Transverse colon (tissue), 4 donors: ENCODE data around the gene ELFN1. TPM values are rescaled to one million over a fixed set of nuclear protein-coding genes. Genes with fewer than 3 reads are reported as not detected.

Experiments used
- DNase-seq: peaks from one replicate; pipeline ENCODE4 v3.0.0-alpha.2; 2019
- H3K27ac ChIP-seq, 4 donors: fragments of 200-600 bp; sonication (generic); 2 replicates each; pipeline ENCODE4 v1.5.1; 2016 to 2018; ENCODE audit warnings: inconsistent platforms in 4 of 4
- H3K27me3 ChIP-seq: fragments of 200-600 bp; sonication (generic); 2 replicates; pipeline ENCODE4 v1.5.1; 2017; ENCODE audit warnings: inconsistent platforms
- H3K36me3 ChIP-seq, 4 donors: fragments of 200-600 bp; sonication (generic); 2 replicates each; pipeline ENCODE4 v1.5.1; 2017 to 2019; ENCODE audit warnings: inconsistent platforms in 4 of 4
- H3K4me1 ChIP-seq, 4 donors: fragments of 200-600 bp; sonication (generic); 2 replicates each; pipeline ENCODE4 v1.5.1; 2017 to 2020; ENCODE audit warnings: inconsistent platforms in 4 of 4
- H3K4me3 ChIP-seq, 4 donors: fragments of 200-600 bp; sonication (generic); 1 replicate in 1 of 4; 2 replicates in 3 of 4; pipeline versions ENCODE4 v1.5.1 to v1.6.1; 2017 to 2019; ENCODE audit warnings: inconsistent platforms in 4 of 4
- H3K9me3 ChIP-seq, 2 donors: fragments of 200-600 bp; sonication (generic); 2 replicates each; pipeline ENCODE4 v1.5.1; 2017 to 2019; ENCODE audit warnings: inconsistent platforms in 2 of 2
- EP300 ChIP-seq: sonication (generic); formaldehyde crosslinking; IDR thresholded peaks from one replicate; pipeline ENCODE4 v1.6.1; 2017; ENCODE audit warnings: antibody characterized with exemption, low read depth
- POLR2A ChIP-seq: fragments of 450-650 bp; IDR thresholded peaks from one replicate; pipeline ENCODE4 v1.6.1; 2016; ENCODE audit warnings: antibody characterized with exemption, mild to moderate bottlenecking, moderate library complexity
- POLR2AphosphoS5 ChIP-seq, 3 donors: sonication (generic); formaldehyde crosslinking; IDR thresholded peaks; one replicate each; pipeline ENCODE4 v1.6.1; 2016; ENCODE audit warnings: antibody characterized with exemption in 3 of 3
- WGBS, 2 donors: methylation state at CpG; one replicate each; pipeline ENCODE4 v1.1.5; 2018; ENCODE audit warnings: low coverage in 1 of 2; 5-methylcytosine and 5-hydroxymethylcytosine counted together
- in situ Hi-C, 4 donors: fragments of 200-750 bp; cut with MboI; loops; one replicate each; pipeline versions ENCODE4 v1.15.0 to v1.15.1; 2017; ENCODE audit warnings: low sequenced_read_pairs in 3 of 4, low pct_ligation_motif_present in 1 of 4, low pct_unique_long_range_greater_than_20kb in 1 of 4
- intact Hi-C: fragments of 100-400 bp; cut with DNase I; formaldehyde crosslinking; loops from one replicate; pipeline ENCODE4 v1.15.1; 2023; ENCODE audit warnings: low total_unique reads
- total RNA-seq, 4 donors: library from RNA; depleted of rRNA; stranded (reverse); fragments of >200 nt; gene quantifications; one replicate each; pipeline ENCODE4 v1.1.0, GENCODE V29; 2016
- TF ChIP-seq, protein P1 (sequence below), 5 experiments: fragments of 200-600 bp in 3 of 5; fragments of 450-650 bp in 2 of 5; sonication (generic) in 3 of 5; IDR thresholded peaks; 1 replicate in 2 of 5; 2 replicates in 3 of 5; pipeline ENCODE4 v1.5.1; 2016 to 2017; ENCODE audit warnings: antibody characterized with exemption in 5 of 5, inconsistent platforms in 3 of 5, mild to moderate bottlenecking in 2 of 5, moderate library complexity in 1 of 5

The ELFN1 gene
- under 1 TPM in 3 of 4 donors, not detected in 1; 0.14 to 0.60 (median 0.32) TPM for total RNA-seq

DNA sequence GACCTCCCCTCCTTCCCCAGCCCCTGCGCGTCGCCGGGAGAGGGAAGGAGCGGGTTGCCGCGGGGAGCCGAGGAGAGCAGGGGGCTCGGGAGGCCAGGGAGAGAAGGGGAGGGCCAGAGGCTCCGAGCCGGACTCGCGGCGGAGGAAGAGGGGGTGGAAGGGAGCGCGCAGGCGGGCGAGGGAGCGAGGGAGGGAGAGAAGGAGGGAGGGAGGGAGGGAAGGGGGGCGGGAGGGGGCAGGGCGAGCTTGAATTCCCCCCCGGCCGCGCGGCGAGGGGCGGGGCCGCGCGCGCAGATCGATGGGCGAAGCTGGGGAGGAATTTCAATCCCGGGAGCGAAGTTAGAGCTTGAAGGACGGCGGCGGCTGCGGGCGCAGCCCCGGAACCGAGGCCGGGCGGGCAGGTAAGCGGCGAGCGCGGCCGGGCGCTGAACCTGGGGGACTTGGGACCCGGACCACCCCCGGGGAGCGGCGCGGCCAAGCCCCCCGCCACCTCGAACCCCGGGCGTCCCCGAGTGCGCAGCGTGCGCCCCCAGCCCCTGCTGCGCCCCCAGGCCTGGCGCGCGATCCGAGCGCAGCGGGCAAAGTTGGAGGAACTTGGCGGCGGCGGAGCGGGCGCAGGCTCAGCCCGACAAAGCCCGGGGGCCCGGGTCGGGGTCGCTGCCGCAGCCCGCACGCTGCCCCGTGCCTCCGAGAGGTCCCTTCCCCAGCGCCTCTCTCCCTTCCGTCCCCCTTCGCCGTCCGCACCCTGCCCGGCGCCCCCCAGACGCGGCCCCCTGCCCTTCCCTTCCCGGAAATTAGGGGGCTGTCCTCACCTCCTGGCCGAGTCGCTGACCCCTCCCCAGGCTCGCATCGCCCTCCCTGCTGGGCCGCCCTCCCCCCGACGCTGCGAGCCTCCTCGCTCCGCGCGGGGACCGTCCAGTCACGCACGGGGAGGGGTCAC is at the start of gene ELFN1:
Gene ELFN1 (plus strand): TSS at position 324 of the 940 bp plus-strand sequence. CDS start 74,320 bp downstream, outside the sequence.
- in situ Hi-C loops, result loop anchor here in 2 of 4 donors (25.0 kb wide), 1 partner anchor 542 kb away; no protein-coding TSS in a partner anchor
- WGBS, 2 donors, result 1% methylated on average over 51 of the region's 110 CpGs; no CpG with 5 or more reads in 1 of the 2 donors

DNA sequence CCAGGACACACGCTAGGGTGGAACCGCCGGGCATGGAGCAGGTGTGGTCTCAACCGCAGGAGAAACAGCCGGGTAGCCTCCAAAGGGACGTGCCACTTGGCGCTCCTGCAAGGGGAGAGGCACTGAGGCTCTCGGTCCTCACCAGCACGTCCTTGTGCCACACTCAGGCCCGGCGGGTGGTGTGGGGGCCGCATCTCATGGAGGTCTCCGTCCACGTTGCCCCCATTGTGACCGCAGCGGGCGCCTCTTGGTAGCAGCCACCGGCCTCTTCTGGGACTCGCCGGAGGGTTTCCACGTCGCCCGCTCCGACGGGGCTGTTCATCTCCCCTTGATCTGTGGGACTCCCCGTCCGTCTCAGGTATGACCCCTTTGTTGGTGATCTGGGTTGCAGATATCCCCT is 49.2 kb upstream of the ELFN1 start:
- no peaks in the 10 kb centered on the region for H3K36me3 ChIP-seq
- no peak for DNase-seq
- no peak overlapping the region for H3K4me3 ChIP-seq
- TF ChIP-seq POLR2AphosphoS5 (IDR thresholded peaks at IDR 0.05) (no peak), POLR2A (no peak), EP300 (no peak)
- TF ChIP-seq, protein P1, sequence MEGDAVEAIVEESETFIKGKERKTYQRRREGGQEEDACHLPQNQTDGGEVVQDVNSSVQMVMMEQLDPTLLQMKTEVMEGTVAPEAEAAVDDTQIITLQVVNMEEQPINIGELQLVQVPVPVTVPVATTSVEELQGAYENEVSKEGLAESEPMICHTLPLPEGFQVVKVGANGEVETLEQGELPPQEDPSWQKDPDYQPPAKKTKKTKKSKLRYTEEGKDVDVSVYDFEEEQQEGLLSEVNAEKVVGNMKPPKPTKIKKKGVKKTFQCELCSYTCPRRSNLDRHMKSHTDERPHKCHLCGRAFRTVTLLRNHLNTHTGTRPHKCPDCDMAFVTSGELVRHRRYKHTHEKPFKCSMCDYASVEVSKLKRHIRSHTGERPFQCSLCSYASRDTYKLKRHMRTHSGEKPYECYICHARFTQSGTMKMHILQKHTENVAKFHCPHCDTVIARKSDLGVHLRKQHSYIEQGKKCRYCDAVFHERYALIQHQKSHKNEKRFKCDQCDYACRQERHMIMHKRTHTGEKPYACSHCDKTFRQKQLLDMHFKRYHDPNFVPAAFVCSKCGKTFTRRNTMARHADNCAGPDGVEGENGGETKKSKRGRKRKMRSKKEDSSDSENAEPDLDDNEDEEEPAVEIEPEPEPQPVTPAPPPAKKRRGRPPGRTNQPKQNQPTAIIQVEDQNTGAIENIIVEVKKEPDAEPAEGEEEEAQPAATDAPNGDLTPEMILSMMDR (IDR thresholded peaks at IDR 0.05), result no peak
- no peak overlapping the region for H3K27ac ChIP-seq
- in situ Hi-C loops, result no loop called here
- H3K4me1 ChIP-seq, result no peaks in the 10 kb centered on the region
- no peaks in the 10 kb centered on the region for H3K27me3 ChIP-seq
- 87% methylated on average over 27 of the region's 27 CpGs; no CpG with 5 or more reads in 1 of the 2 donors for WGBS, 2 donors
- intact Hi-C loops, result no loop called here
- H3K9me3 ChIP-seq, result no peaks in the 10 kb centered on the region

More for the DNA sequence above, at the start of gene ELFN1:
- H3K4me1 ChIP-seq, result peaks cover 5 to 45% (median 41%) of the 10 kb centered on the region in 4 donors
- no peak for DNase-seq
- no peaks in the 10 kb centered on the region for H3K36me3 ChIP-seq
- H3K27ac ChIP-seq, result no peak within 1 kb of the TSS
- intact Hi-C loops, result loop anchor here (10.0 kb wide), 1 partner anchor 535 kb away; no protein-coding TSS in a partner anchor
- H3K4me3 ChIP-seq, result peak within 1 kb of the TSS in 2 of 4 donors; percentile 17 to 43
- TF ChIP-seq, protein P1 (IDR thresholded peaks at IDR 0.05), result no peak
- no peak for TF ChIP-seq POLR2AphosphoS5 (IDR thresholded peaks at IDR 0.05)
- TF ChIP-seq EP300, result no peak
- no peak for TF ChIP-seq POLR2A
- H3K9me3 ChIP-seq, result no peaks in the 10 kb centered on the region
- H3K27me3 ChIP-seq, result peaks cover 98% of the 10 kb centered on the region

DNA sequence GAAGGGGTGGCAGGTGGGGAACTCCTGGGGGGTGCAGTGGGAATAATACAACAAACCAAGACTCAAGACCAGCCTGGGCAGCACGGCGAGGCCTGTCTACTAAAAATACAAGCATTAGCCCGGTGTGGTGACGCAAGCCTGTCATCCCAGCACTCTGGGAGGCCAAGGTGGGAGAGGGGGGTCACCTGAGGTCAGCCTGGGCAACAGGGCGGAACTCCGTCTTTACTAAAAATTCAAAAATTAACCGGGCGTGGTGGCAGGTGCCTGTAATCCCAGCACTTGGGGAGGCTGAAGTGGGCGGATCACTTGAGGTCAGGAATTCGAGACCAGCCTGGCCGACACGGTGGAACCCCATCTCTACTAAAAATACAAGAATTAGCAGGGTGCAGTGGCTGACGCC is 48.4 kb upstream of the ELFN1 start:
- no peaks in the 10 kb centered on the region for H3K4me1 ChIP-seq
- no peaks in the 10 kb centered on the region for H3K27me3 ChIP-seq
- WGBS, 2 donors, result 89 to 92% methylated on average over 5 to 13 of the region's 13 CpGs
- intact Hi-C loops (no loop called here), in situ Hi-C loops (no loop called here)
- no peaks in the 10 kb centered on the region for H3K36me3 ChIP-seq
- no peaks in the 10 kb centered on the region for H3K9me3 ChIP-seq
- TF ChIP-seq EP300 (no peak), POLR2AphosphoS5 (IDR thresholded peaks at IDR 0.05) (no peak), POLR2A (no peak)
- no peak for DNase-seq
- H3K27ac ChIP-seq, result no peak overlapping the region
- no peak overlapping the region for H3K4me3 ChIP-seq

DNA sequence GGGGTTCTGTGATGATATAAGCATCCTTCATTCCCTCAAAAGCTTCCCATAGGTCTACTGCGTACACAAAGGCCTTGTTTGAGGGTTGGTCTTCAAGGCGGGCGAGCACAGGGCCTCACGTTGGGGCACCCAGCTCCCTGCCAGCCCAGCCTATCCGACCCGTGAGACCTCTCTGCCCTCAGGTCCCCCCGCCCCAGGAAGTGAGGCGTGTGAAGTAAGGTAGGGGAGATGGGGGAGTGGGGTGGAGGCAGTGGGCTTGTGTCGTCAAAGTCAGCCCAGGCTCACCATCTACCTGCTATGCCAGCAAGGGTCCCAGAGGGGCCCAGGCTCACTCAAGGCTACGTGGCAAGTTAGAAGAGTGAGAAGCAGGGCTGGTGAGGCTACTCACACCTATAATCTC is 47.6 kb upstream of the ELFN1 start:
- Histone ChIP-seq H3K9me3 (no peaks in the 10 kb centered on the region), H3K27me3 (no peaks in the 10 kb centered on the region), H3K36me3 (no peaks in the 10 kb centered on the region), H3K27ac (no peak overlapping the region), H3K4me1 (no peaks in the 10 kb centered on the region), H3K4me3 (no peak overlapping the region)
- intact Hi-C loops, result no loop called here
- in situ Hi-C loops, result no loop called here
- TF ChIP-seq POLR2A (no peak), POLR2AphosphoS5 (IDR thresholded peaks at IDR 0.05) (no peak), EP300 (no peak)
- TF ChIP-seq, protein P1 (IDR thresholded peaks at IDR 0.05), result no peak
- WGBS, 2 donors, result 81% methylated on average over 10 of the region's 10 CpGs; no CpG with 5 or more reads in 1 of the 2 donors
- DNase-seq, result no peak
